GM23338 (cell line): ENCODE measurements around the gene JDP2. TPM values are rescaled to one million over a fixed set of nuclear protein-coding genes. Genes with fewer than 3 reads are reported as not detected.
A peak's percentile ranks its signal among the peaks of the same experiment; 100 is the strongest.

Experiments used
- ATAC-seq: fragments of 200-7000 bp; cut with Tn5 transposase; 3 replicates; pipeline ENCODE4 v1.9.1; 2020
- DNase-seq: peaks from one replicate; pipeline ENCODE4 v3.0.0-alpha.2; 2015; ENCODE audit warnings: low spot score
- H2AFZ ChIP-seq: fragments of 200-600 bp; sonication (generic); 2 replicates; pipeline ENCODE4 v1.8.0; 2016; ENCODE audit warnings: antibody characterized with exemption, mild to moderate bottlenecking, moderate library complexity
- H3F3A ChIP-seq: fragments of 200-600 bp; sonication (generic); replicated peaks from 2 replicates; pipeline ENCODE4 v1.8.0; 2017; ENCODE audit warnings: antibody characterized with exemption, mixed run types, low read depth
- H3K27ac ChIP-seq: fragments of 200-600 bp; sonication (generic); 2 replicates; pipeline ENCODE4 v1.6.1; 2016; ENCODE audit warnings: low read depth
- H3K27me3 ChIP-seq: fragments of 200-600 bp; sonication (generic); 2 replicates; pipeline ENCODE4 v1.8.0; 2016; ENCODE audit warnings: mild to moderate bottlenecking, mixed run types, moderate library complexity; ENCODE audit not compliant: insufficient read depth
- H3K36me3 ChIP-seq: fragments of 200-600 bp; sonication (generic); 2 replicates; pipeline ENCODE4 v1.8.0; 2016; ENCODE audit warnings: mild to moderate bottlenecking; ENCODE audit not compliant: insufficient read depth
- H3K4me1 ChIP-seq: fragments of 200-600 bp; sonication (generic); 2 replicates; pipeline ENCODE4 v1.8.0; 2016; ENCODE audit warnings: mild to moderate bottlenecking, moderate library complexity; ENCODE audit not compliant: insufficient read depth
- H3K4me2 ChIP-seq: fragments of 200-600 bp; sonication (generic); 2 replicates; pipeline ENCODE4 v1.7.1; 2017; ENCODE audit warnings: mixed run types
- H3K4me3 ChIP-seq: fragments of 200-600 bp; sonication (generic); 2 replicates; pipeline ENCODE4 v1.6.1; 2016; ENCODE audit warnings: mixed run types
- H3K79me2 ChIP-seq: fragments of 200-600 bp; sonication (generic); replicated peaks from 2 replicates; pipeline ENCODE4 v1.8.0; 2017; ENCODE audit warnings: mild to moderate bottlenecking; ENCODE audit not compliant: insufficient read depth
- H3K9me2 ChIP-seq: fragments of 200-600 bp; sonication (generic); 2 replicates; pipeline ENCODE4 v1.8.0; 2017; ENCODE audit not compliant: insufficient read depth
- H4K20me1 ChIP-seq: fragments of 200-600 bp; sonication (generic); replicated peaks from 2 replicates; pipeline ENCODE4 v1.8.0; 2017; ENCODE audit warnings: mild to moderate bottlenecking; ENCODE audit not compliant: insufficient read depth
- H3K27ac Mint-ChIP-seq: 2 replicates; pipeline ENCODE4 v1.8.0; 2020; ENCODE audit warnings: inconsistent platforms, mild to moderate bottlenecking, moderate library complexity, mixed read lengths
- H3K27me3 Mint-ChIP-seq: 3 replicates; pipeline ENCODE4 v1.8.0; 2022; ENCODE audit warnings: low read depth, mild to moderate bottlenecking, moderate library complexity, mixed read lengths, inconsistent platforms; ENCODE audit not compliant: insufficient read depth, poor library complexity
- H3K36me3 Mint-ChIP-seq: 3 replicates; pipeline ENCODE4 v1.8.0; 2021; ENCODE audit warnings: low read depth, mild to moderate bottlenecking, inconsistent platforms, moderate library complexity, mixed read lengths
- H3K4me1 Mint-ChIP-seq: 3 replicates; pipeline ENCODE4 v1.8.0; 2020; ENCODE audit warnings: mild to moderate bottlenecking, inconsistent platforms, mixed read lengths
- H3K4me3 Mint-ChIP-seq: 3 replicates; pipeline ENCODE4 v1.8.0; 2021; ENCODE audit warnings: moderate library complexity, mild to moderate bottlenecking, inconsistent platforms, mixed read lengths
- H3K9me3 Mint-ChIP-seq: 3 replicates; pipeline ENCODE4 v1.8.0; 2020; ENCODE audit warnings: moderate library complexity, mild to moderate bottlenecking, inconsistent platforms, mixed read lengths
- CREB1 ChIP-seq: fragments of 250-450 bp; sonication (Bioruptor Pico); IDR thresholded peaks from 2 replicates; pipeline ENCODE4 v1.5.0; 2020; ENCODE audit warnings: low read depth, mild to moderate bottlenecking, moderate library complexity
- CTCF ChIP-seq, 2 experiments: fragments of 200-600 bp in 1 of 2; sonication (generic) in 1 of 2; conservative IDR thresholded peaks; 2 replicates each; pipeline versions ENCODE4 v1.5.1 to v1.6.1; 2016 to 2017; ENCODE audit warnings: antibody characterized with exemption in 2 of 2, low read depth in 2 of 2, mild to moderate bottlenecking in 2 of 2, moderate library complexity in 1 of 2
- ETS1 ChIP-seq: IDR thresholded peaks from 2 replicates; pipeline ENCODE4 v1.6.1; 2016; ENCODE audit warnings: antibody characterized with exemption
- EZH2 ChIP-seq: fragments of 200-600 bp; sonication (generic); IDR thresholded peaks from one replicate; pipeline ENCODE4 v1.8.0; 2017; ENCODE audit warnings: antibody characterized with exemption, mild to moderate bottlenecking, low read depth; ENCODE audit not compliant: unreplicated experiment
- EZH2phosphoT487 ChIP-seq: fragments of 200-600 bp; sonication (generic); IDR thresholded peaks from one replicate; pipeline ENCODE4 v1.8.1; 2018; ENCODE audit warnings: antibody characterized with exemption; ENCODE audit not compliant: unreplicated experiment
- JUNB ChIP-seq: IDR thresholded peaks from one replicate; pipeline ENCODE4 v1.6.1; 2016; ENCODE audit warnings: antibody characterized with exemption; ENCODE audit not compliant: unreplicated experiment
- NANOG ChIP-seq: IDR thresholded peaks from 2 replicates; pipeline ENCODE4 v1.6.1; 2016; ENCODE audit warnings: antibody characterized with exemption, borderline replicate concordance
- POLR2AphosphoS5 ChIP-seq: IDR thresholded peaks from 2 replicates; pipeline ENCODE4 v1.6.1; 2016; ENCODE audit warnings: antibody characterized with exemption, low read depth
- REST ChIP-seq: IDR thresholded peaks from one replicate; pipeline ENCODE4 v1.6.1; 2018; ENCODE audit warnings: antibody characterized with exemption; ENCODE audit not compliant: unreplicated experiment
- STAT1 ChIP-seq: IDR thresholded peaks from one replicate; pipeline ENCODE4 v1.6.1; 2016; ENCODE audit warnings: antibody characterized with exemption; ENCODE audit not compliant: unreplicated experiment
- ZNF114 ChIP-seq: fragments of 250-450 bp; sonication (Bioruptor Pico); IDR thresholded peaks from 2 replicates; pipeline ENCODE4 v1.5.0; 2020; ENCODE audit warnings: mild to moderate bottlenecking, moderate library complexity
- ZNF331 ChIP-seq: fragments of 250-450 bp; sonication (Bioruptor Pico); IDR thresholded peaks from 2 replicates; pipeline ENCODE4 v1.5.0; 2020; ENCODE audit warnings: low read depth, mild to moderate bottlenecking, moderate library complexity
- ZNF462 ChIP-seq: fragments of 250-450 bp; sonication (Bioruptor Pico); IDR thresholded peaks from 2 replicates; pipeline ENCODE4 v1.5.0; 2020; ENCODE audit warnings: mild to moderate bottlenecking, moderate library complexity
- polyA plus RNA-seq: library from polyadenylated mRNA; unstranded; fragments of >200 nt; fragmentation: Nextera tagmentation; extraction: Ambion mirVana; gene quantifications from 2 replicates; pipeline ENCODE4 v1.2.1, GENCODE V29; 2016
- total RNA-seq: library from RNA; depleted of rRNA; stranded (reverse); fragments of >200 nt; shearing (Covaris generic); gene quantifications from 2 replicates; pipeline ENCODE4 v1.2.3, GENCODE V29; 2014

Gene JDP2
- total and polyA plus RNA-seq, 2 experiments from 2014 or later: 12.5 to 38.9 TPM

- 0 out of 2 replicates have a peak overlapping the region, but pooled peaks have one; percentile 28 for H2AFZ ChIP-seq
- Mint-ChIP-seq H3K27ac (peak overlapping the region; percentile 22; the same call in 1 of the 2 replicates), H3K36me3 (no peaks in the 10 kb centered on the region), H3K9me3 (no peaks in the 10 kb centered on the region), H3K27me3 (no peaks in the 10 kb centered on the region), H3K4me1 (no peaks in the 10 kb centered on the region), H3K4me3 (no peak overlapping the region)
- H3K4me1 ChIP-seq: no peaks in the 10 kb centered on the region
- H3K4me3 ChIP-seq: no peak overlapping the region
- H3K79me2 ChIP-seq: no peaks in the 10 kb centered on the region
- no peak overlapping the region for H3K27ac ChIP-seq
- no peak overlapping the region for H3K4me2 ChIP-seq
- no peaks in the 10 kb centered on the region for H3K36me3 ChIP-seq
- H4K20me1 ChIP-seq: no peaks in the 10 kb centered on the region
- no peak for DNase-seq
- H3F3A ChIP-seq: no peaks in the 10 kb centered on the region
- H3K27me3 ChIP-seq: no peaks in the 10 kb centered on the region
- peaks cover 13% of the 10 kb centered on the region; the same call in 1 of the 2 replicates for H3K9me2 ChIP-seq
- no peak for TF ChIP-seq NANOG
- no peak for TF ChIP-seq JUNB
- TF ChIP-seq EZH2phosphoT487: no peak
- TF ChIP-seq ZNF331 (CRISPR knock-in tag): no peak
- TF ChIP-seq CREB1 (CRISPR knock-in tag): no peak
- no peak for TF ChIP-seq ZNF114 (CRISPR knock-in tag)
- no peak for TF ChIP-seq ETS1
- no peak for TF ChIP-seq ZNF462 (CRISPR knock-in tag)
- no peak for TF ChIP-seq CTCF (conservative IDR thresholded peaks at IDR 0.05; ENCODE audit: low read depth in 2 of 2)
- TF ChIP-seq EZH2: no peak
- TF ChIP-seq POLR2AphosphoS5: no peak
- TF ChIP-seq REST: no peak
- TF ChIP-seq STAT1: no peak
- ATAC-seq: no peak
These were observed 65.2 kb downstream of the JDP2 start for GRCh38 chr14:75492832-75493591.
